AG09319 (cell line): ENCODE data around the gene SDR9C7.
"Not testable (repeated sequence)": the region's sequence is repeated elsewhere in the genome, so short reads cannot be mapped to it uniquely, and the experiment has no call there.

Experiments used
- DNase-seq: peaks from one replicate; pipeline ENCODE4 v3.0.0-alpha.2; 2010; ENCODE audit warnings: low read depth; ENCODE audit errors: extremely low read depth
- TF ChIP-seq, protein P1 (sequence below): IDR thresholded peaks from 2 replicates; pipeline ENCODE4 v1.5.1; 2011; ENCODE audit warnings: low read depth, mild to moderate bottlenecking, inconsistent platforms, low read length, moderate library complexity

Gene SDR9C7

DNA sequence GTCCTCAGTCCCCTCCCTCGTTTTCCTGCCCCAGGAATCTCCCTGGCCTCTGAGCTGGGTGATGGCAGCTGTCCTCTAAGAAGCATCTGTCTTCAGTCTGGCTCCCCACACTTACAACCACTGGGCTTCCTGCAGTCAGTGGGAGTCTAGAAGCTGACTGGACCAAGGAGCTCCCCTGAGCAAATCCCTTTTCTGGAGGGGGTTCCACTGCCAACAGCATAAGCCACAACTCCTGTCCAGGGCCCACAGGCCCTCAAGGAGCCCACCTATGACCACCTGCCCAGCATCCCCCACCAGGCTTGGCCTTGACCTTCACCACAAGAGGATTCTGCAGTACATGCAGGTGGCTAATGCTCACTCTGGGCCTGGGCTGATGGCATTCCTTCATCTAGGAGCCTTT, 19.1 kb upstream of the SDR9C7 start:
- TF ChIP-seq, protein P1, sequence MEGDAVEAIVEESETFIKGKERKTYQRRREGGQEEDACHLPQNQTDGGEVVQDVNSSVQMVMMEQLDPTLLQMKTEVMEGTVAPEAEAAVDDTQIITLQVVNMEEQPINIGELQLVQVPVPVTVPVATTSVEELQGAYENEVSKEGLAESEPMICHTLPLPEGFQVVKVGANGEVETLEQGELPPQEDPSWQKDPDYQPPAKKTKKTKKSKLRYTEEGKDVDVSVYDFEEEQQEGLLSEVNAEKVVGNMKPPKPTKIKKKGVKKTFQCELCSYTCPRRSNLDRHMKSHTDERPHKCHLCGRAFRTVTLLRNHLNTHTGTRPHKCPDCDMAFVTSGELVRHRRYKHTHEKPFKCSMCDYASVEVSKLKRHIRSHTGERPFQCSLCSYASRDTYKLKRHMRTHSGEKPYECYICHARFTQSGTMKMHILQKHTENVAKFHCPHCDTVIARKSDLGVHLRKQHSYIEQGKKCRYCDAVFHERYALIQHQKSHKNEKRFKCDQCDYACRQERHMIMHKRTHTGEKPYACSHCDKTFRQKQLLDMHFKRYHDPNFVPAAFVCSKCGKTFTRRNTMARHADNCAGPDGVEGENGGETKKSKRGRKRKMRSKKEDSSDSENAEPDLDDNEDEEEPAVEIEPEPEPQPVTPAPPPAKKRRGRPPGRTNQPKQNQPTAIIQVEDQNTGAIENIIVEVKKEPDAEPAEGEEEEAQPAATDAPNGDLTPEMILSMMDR = no peak

DNA sequence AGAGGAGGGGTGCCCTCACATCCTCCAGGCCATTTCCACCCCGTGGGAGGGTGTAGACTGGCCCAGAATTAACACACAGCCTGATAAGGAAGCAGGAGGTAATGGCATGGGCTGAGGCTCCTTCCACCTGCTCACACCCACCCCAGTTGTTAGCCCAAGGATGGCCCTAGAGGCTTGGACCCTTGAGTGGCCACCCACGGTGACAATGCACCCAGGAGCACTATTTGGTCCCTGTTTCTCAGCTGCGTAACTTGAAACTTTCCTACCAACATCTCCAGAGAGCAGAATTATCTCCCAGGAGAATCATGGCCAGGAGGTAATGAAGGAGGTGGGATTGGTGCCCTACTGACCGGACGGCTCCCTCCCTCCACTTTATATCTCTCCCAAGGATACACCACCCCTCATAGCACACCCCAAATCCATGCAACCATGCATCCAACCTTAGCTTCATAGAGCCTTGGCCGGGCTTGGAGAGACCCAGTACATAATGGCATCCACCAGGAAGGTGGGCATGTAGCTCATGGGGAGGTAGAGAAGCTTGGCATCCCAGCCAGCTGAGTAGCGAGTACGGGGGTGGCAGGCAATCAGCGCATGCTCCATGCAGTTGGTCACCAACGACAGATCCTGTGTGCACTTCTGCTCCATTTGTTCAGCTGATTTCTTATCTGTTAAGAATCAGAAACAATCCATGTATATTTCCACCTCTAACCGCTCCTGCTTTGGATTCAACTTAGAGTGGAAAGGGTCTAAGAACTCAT, 17.6 kb upstream of the SDR9C7 start:
- TF ChIP-seq, protein P1 = no peak
- DNase-seq = no peak

More for the DNA sequence above, 19.1 kb upstream of the SDR9C7 start:
- DNase-seq = no peak

DNA sequence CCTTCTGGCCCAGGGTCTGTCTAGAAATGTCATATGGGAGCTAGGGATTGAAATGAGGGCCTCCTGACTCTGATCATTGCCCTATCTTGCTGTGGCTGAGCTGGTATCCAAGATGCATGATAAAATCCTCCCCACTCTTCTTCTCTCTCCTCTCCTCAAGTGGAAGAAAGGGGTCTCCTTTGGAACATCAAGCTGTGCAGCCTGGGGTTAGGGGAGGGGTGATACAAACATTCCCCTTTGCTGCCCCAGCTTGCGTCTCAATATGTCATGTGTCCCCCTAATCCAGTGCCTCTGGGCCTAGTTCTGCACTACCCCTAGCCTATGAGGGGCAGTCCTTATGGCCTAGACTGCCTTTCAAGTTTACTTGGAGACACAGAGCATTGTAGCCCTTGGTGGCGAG, 14.7 kb upstream of the SDR9C7 start:
- TF ChIP-seq, protein P1 = no peak
- DNase-seq = no peak

DNA sequence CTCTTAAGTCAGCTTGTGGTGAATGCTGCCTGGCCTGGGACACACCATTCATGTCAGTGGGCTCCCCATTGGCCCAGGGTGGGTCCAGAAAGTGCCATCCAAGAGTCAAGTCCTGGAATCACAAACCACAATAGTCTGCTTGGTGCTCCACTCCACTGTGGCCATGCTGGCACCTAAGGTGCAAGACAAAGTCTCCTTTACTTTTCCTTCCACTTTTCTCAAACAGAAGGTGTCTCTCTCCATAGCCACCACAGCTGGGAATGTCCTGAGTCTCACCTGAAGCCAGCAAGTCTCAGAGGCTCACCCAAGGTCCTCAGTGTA, 14.2 kb upstream of the SDR9C7 start:
- TF ChIP-seq, protein P1 = no peak
- DNase-seq = no peak

DNA sequence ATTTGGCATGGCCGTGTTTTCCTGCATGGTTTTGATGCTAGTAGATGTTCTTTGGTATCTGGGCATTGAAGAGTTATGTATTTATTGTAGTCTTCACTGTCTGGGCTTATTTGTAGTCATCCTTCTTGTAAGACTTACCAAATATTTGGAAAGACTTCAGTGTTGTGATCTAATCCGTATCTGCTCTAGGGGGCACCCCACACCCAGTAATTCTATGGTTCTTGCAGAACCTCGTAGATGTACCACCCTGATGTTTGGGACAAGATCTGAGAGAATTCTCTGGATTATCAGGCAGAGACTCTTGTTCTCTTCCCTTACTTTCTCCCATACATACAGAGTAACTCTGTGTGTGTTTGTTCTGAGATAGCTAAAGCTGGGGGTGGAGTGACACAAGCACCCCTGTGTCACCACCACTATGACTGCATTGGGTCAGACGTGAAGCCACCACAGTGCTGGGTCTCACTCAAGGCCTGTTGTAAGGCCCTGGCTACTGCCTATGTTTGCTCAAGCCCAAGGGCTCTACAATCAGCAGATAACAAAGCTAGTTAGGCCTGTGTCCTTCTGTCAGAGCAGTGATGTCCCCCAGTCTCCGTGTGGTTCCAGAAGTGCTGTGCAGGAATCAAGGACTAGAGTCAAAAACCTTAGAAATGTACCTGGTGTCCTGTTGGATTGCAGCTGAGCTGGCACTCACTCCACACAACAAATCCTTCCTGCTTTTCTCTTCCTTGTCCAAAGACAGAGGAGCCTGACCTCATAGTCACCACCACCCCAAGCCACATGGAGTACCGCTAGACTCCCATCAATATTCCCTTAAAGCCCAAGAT, 13.6 kb upstream of the SDR9C7 start:
- no peak for DNase-seq

DNA sequence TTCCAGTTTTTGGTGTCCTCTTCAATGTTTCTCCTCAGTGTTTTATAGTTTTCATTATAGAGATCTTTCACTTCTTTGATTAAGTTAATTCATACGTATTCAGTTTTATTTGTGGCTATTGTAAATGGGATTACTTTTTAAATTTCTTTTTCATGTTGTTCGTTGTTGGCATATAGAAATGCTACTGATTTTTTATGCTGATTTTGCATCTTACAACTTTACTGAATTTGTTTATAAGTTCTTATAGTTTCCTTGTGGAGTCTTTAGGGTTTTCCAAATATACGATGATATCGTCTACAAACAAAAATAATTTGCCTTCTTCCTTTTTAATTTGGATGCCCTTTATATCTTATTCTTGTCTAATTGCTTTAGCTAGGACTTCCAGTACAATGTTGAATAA, 9.7 kb upstream of the SDR9C7 start:
- no peak for DNase-seq
- TF ChIP-seq, protein P1 = no peak

More for the DNA sequence above, 13.6 kb upstream of the SDR9C7 start:
- TF ChIP-seq, protein P1 = no peak

DNA sequence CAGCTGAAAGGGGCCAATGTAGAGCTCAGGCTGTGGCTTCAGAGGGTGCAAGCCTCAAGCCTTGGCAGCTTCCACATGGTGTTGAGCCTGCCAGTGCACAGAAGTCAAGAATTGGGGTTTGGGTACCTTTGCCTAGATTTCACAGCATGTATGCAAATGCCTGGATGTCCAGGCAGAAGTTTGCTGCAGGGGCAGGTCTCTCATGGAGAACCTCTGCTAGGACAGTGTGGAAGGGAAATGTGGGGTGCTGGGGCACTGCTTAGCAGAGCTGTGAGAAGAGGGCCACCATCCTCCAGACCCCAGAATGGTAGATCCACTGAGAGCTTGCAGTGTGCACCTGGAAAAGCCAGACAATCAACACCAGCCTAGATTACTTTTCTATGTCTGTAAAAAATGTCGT, 9.2 kb upstream of the SDR9C7 start:
- DNase-seq = not testable (repeated sequence)
